GM23338 (cell line): ENCODE data around the gene ST8SIA1. TPM values are rescaled to one million over a fixed set of nuclear protein-coding genes. Genes with fewer than 3 reads are reported as not detected.

Source experiments
- ATAC-seq: fragments of 200-7000 bp; cut with Tn5 transposase; 3 replicates; pipeline ENCODE4 v1.9.1; 2020
- DNase-seq: peaks from one replicate; pipeline ENCODE4 v3.0.0-alpha.2; 2015; ENCODE audit warnings: low spot score
- H2AFZ ChIP-seq: fragments of 200-600 bp; sonication (generic); 2 replicates; pipeline ENCODE4 v1.8.0; 2016; ENCODE audit warnings: antibody characterized with exemption, mild to moderate bottlenecking, moderate library complexity
- H3F3A ChIP-seq: fragments of 200-600 bp; sonication (generic); replicated peaks from 2 replicates; pipeline ENCODE4 v1.8.0; 2017; ENCODE audit warnings: antibody characterized with exemption, mixed run types, low read depth
- H3K27ac ChIP-seq: fragments of 200-600 bp; sonication (generic); 2 replicates; pipeline ENCODE4 v1.6.1; 2016; ENCODE audit warnings: low read depth
- H3K27me3 ChIP-seq: fragments of 200-600 bp; sonication (generic); 2 replicates; pipeline ENCODE4 v1.8.0; 2016; ENCODE audit warnings: mild to moderate bottlenecking, mixed run types, moderate library complexity; ENCODE audit not compliant: insufficient read depth
- H3K36me3 ChIP-seq: fragments of 200-600 bp; sonication (generic); 2 replicates; pipeline ENCODE4 v1.8.0; 2016; ENCODE audit warnings: mild to moderate bottlenecking; ENCODE audit not compliant: insufficient read depth
- H3K4me1 ChIP-seq: fragments of 200-600 bp; sonication (generic); 2 replicates; pipeline ENCODE4 v1.8.0; 2016; ENCODE audit warnings: mild to moderate bottlenecking, moderate library complexity; ENCODE audit not compliant: insufficient read depth
- H3K4me2 ChIP-seq: fragments of 200-600 bp; sonication (generic); 2 replicates; pipeline ENCODE4 v1.7.1; 2017; ENCODE audit warnings: mixed run types
- H3K4me3 ChIP-seq: fragments of 200-600 bp; sonication (generic); 2 replicates; pipeline ENCODE4 v1.6.1; 2016; ENCODE audit warnings: mixed run types
- H3K79me2 ChIP-seq: fragments of 200-600 bp; sonication (generic); replicated peaks from 2 replicates; pipeline ENCODE4 v1.8.0; 2017; ENCODE audit warnings: mild to moderate bottlenecking; ENCODE audit not compliant: insufficient read depth
- H3K9me2 ChIP-seq: fragments of 200-600 bp; sonication (generic); 2 replicates; pipeline ENCODE4 v1.8.0; 2017; ENCODE audit not compliant: insufficient read depth
- H4K20me1 ChIP-seq: fragments of 200-600 bp; sonication (generic); replicated peaks from 2 replicates; pipeline ENCODE4 v1.8.0; 2017; ENCODE audit warnings: mild to moderate bottlenecking; ENCODE audit not compliant: insufficient read depth
- H3K27ac Mint-ChIP-seq: 2 replicates; pipeline ENCODE4 v1.8.0; 2020; ENCODE audit warnings: inconsistent platforms, mild to moderate bottlenecking, moderate library complexity, mixed read lengths
- H3K27me3 Mint-ChIP-seq: 3 replicates; pipeline ENCODE4 v1.8.0; 2022; ENCODE audit warnings: low read depth, mild to moderate bottlenecking, moderate library complexity, mixed read lengths, inconsistent platforms; ENCODE audit not compliant: insufficient read depth, poor library complexity
- H3K36me3 Mint-ChIP-seq: 3 replicates; pipeline ENCODE4 v1.8.0; 2021; ENCODE audit warnings: low read depth, mild to moderate bottlenecking, inconsistent platforms, moderate library complexity, mixed read lengths
- H3K4me1 Mint-ChIP-seq: 3 replicates; pipeline ENCODE4 v1.8.0; 2020; ENCODE audit warnings: mild to moderate bottlenecking, inconsistent platforms, mixed read lengths
- H3K4me3 Mint-ChIP-seq: 3 replicates; pipeline ENCODE4 v1.8.0; 2021; ENCODE audit warnings: moderate library complexity, mild to moderate bottlenecking, inconsistent platforms, mixed read lengths
- H3K9me3 Mint-ChIP-seq: 3 replicates; pipeline ENCODE4 v1.8.0; 2020; ENCODE audit warnings: moderate library complexity, mild to moderate bottlenecking, inconsistent platforms, mixed read lengths
- CREB1 ChIP-seq: fragments of 250-450 bp; sonication (Bioruptor Pico); IDR thresholded peaks from 2 replicates; pipeline ENCODE4 v1.5.0; 2020; ENCODE audit warnings: low read depth, mild to moderate bottlenecking, moderate library complexity
- EZH2 ChIP-seq: fragments of 200-600 bp; sonication (generic); IDR thresholded peaks from one replicate; pipeline ENCODE4 v1.8.0; 2017; ENCODE audit warnings: antibody characterized with exemption, mild to moderate bottlenecking, low read depth; ENCODE audit not compliant: unreplicated experiment
- EZH2phosphoT487 ChIP-seq: fragments of 200-600 bp; sonication (generic); IDR thresholded peaks from one replicate; pipeline ENCODE4 v1.8.1; 2018; ENCODE audit warnings: antibody characterized with exemption; ENCODE audit not compliant: unreplicated experiment
- JUNB ChIP-seq: IDR thresholded peaks from one replicate; pipeline ENCODE4 v1.6.1; 2016; ENCODE audit warnings: antibody characterized with exemption; ENCODE audit not compliant: unreplicated experiment
- NANOG ChIP-seq: IDR thresholded peaks from 2 replicates; pipeline ENCODE4 v1.6.1; 2016; ENCODE audit warnings: antibody characterized with exemption, borderline replicate concordance
- POLR2AphosphoS5 ChIP-seq: IDR thresholded peaks from 2 replicates; pipeline ENCODE4 v1.6.1; 2016; ENCODE audit warnings: antibody characterized with exemption, low read depth
- STAT1 ChIP-seq: IDR thresholded peaks from one replicate; pipeline ENCODE4 v1.6.1; 2016; ENCODE audit warnings: antibody characterized with exemption; ENCODE audit not compliant: unreplicated experiment
- ZNF114 ChIP-seq: fragments of 250-450 bp; sonication (Bioruptor Pico); IDR thresholded peaks from 2 replicates; pipeline ENCODE4 v1.5.0; 2020; ENCODE audit warnings: mild to moderate bottlenecking, moderate library complexity
- ZNF331 ChIP-seq: fragments of 250-450 bp; sonication (Bioruptor Pico); IDR thresholded peaks from 2 replicates; pipeline ENCODE4 v1.5.0; 2020; ENCODE audit warnings: low read depth, mild to moderate bottlenecking, moderate library complexity
- ZNF462 ChIP-seq: fragments of 250-450 bp; sonication (Bioruptor Pico); IDR thresholded peaks from 2 replicates; pipeline ENCODE4 v1.5.0; 2020; ENCODE audit warnings: mild to moderate bottlenecking, moderate library complexity
- polyA plus RNA-seq: library from polyadenylated mRNA; unstranded; fragments of >200 nt; fragmentation: Nextera tagmentation; extraction: Ambion mirVana; gene quantifications from 2 replicates; pipeline ENCODE4 v1.2.1, GENCODE V29; 2016
- total RNA-seq: library from RNA; depleted of rRNA; stranded (reverse); fragments of >200 nt; shearing (Covaris generic); gene quantifications from 2 replicates; pipeline ENCODE4 v1.2.3, GENCODE V29; 2014
- TF ChIP-seq, protein P1 (sequence below), 2 experiments: fragments of 200-600 bp in 1 of 2; sonication (generic) in 1 of 2; conservative IDR thresholded peaks; 2 replicates each; pipeline versions ENCODE4 v1.5.1 to v1.6.1; 2016 to 2017; ENCODE audit warnings: antibody characterized with exemption in 2 of 2, low read depth in 2 of 2, mild to moderate bottlenecking in 2 of 2, moderate library complexity in 1 of 2
- TF ChIP-seq, protein P2 (sequence below): IDR thresholded peaks from one replicate; pipeline ENCODE4 v1.6.1; 2018; ENCODE audit warnings: antibody characterized with exemption; ENCODE audit not compliant: unreplicated experiment

The ST8SIA1 gene
- total and polyA plus RNA-seq, 2 experiments from 2014 or later, result 2.5 to 5.1 TPM

DNA sequence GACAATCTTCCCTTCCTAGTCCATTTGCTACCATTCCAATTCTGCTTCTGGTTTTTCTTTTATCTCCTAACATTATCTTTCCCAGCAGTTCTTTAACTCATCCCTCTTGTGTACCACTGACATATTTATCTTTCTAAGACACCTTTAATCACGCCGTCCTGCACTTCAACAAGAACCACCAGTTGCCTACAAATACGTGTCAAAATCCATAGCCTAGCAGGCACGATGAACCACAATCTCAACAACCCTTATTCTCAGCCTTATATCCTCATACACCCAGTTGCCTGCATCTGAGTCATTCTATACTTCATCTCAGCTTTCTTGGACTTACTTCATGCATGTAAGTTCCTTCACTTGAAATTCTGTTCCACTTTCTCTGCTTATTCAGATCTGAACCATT lies 16.4 kb upstream of the ST8SIA1 start:
- no peak for TF ChIP-seq POLR2AphosphoS5
- TF ChIP-seq JUNB, result no peak
- no peaks in the 10 kb centered on the region for H3K4me1 ChIP-seq
- Mint-ChIP-seq H3K4me3 (no peak overlapping the region), H3K36me3 (no peaks in the 10 kb centered on the region), H3K9me3 (no peaks in the 10 kb centered on the region), H3K4me1 (no peaks in the 10 kb centered on the region), H3K27me3 (no peaks in the 10 kb centered on the region), H3K27ac (no peak overlapping the region)
- H3K36me3 ChIP-seq, result no peaks in the 10 kb centered on the region
- ATAC-seq (no peak), DNase-seq (no peak)
- no peak overlapping the region for H3K4me3 ChIP-seq
- H3K27ac ChIP-seq, result no peak overlapping the region
- no peaks in the 10 kb centered on the region for H3K79me2 ChIP-seq
- no peaks in the 10 kb centered on the region for H3F3A ChIP-seq
- H3K4me2 ChIP-seq, result no peak overlapping the region
- no peaks in the 10 kb centered on the region for H3K27me3 ChIP-seq
- peak overlapping the region; percentile 2; the same call in 1 of the 2 replicates for H2AFZ ChIP-seq
- H4K20me1 ChIP-seq, result no peaks in the 10 kb centered on the region
- no peaks in the 10 kb centered on the region for H3K9me2 ChIP-seq

DNA sequence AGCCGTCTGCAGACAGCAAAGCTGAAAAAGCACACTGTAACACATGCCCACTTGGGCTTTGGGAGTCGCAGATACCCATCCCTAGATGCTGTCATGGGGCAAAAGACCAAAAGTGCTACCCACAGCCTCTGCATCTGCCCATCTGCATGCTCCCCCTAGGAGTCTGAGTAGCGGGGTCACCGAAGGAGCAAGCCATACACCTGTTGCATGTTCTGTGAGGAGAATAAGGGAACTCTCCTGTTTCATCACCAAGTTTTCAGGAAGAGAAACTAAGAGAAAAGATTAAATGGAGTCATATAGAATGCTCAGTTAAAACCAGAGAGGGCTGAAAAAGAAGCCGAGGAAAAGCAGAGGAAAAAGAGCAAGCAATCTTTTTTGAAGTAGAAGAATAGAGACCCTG lies 13.7 kb upstream of the ST8SIA1 start:
- Histone ChIP-seq H3F3A (no peaks in the 10 kb centered on the region), H3K79me2 (no peaks in the 10 kb centered on the region), H3K9me2 (no peaks in the 10 kb centered on the region), H3K4me3 (no peak overlapping the region), H3K4me1 (no peaks in the 10 kb centered on the region), H4K20me1 (no peaks in the 10 kb centered on the region), H2AFZ (no peak overlapping the region), H3K27me3 (no peaks in the 10 kb centered on the region), H3K36me3 (no peaks in the 10 kb centered on the region), H3K4me2 (no peak overlapping the region), H3K27ac (no peak overlapping the region)
- no peak for ATAC-seq
- Mint-ChIP-seq H3K4me1 (no peaks in the 10 kb centered on the region), H3K27me3 (no peaks in the 10 kb centered on the region), H3K4me3 (no peak overlapping the region), H3K27ac (no peak overlapping the region), H3K9me3 (no peaks in the 10 kb centered on the region; the same call in 2 of the 3 replicates), H3K36me3 (no peaks in the 10 kb centered on the region)
- DNase-seq, result no peak
- TF ChIP-seq CREB1 (CRISPR knock-in tag) (no peak), ZNF114 (CRISPR knock-in tag) (no peak), ZNF331 (CRISPR knock-in tag) (no peak), EZH2phosphoT487 (no peak), ZNF462 (CRISPR knock-in tag) (no peak), EZH2 (no peak), NANOG (no peak), JUNB (no peak), STAT1 (no peak)
- TF ChIP-seq, protein P1, sequence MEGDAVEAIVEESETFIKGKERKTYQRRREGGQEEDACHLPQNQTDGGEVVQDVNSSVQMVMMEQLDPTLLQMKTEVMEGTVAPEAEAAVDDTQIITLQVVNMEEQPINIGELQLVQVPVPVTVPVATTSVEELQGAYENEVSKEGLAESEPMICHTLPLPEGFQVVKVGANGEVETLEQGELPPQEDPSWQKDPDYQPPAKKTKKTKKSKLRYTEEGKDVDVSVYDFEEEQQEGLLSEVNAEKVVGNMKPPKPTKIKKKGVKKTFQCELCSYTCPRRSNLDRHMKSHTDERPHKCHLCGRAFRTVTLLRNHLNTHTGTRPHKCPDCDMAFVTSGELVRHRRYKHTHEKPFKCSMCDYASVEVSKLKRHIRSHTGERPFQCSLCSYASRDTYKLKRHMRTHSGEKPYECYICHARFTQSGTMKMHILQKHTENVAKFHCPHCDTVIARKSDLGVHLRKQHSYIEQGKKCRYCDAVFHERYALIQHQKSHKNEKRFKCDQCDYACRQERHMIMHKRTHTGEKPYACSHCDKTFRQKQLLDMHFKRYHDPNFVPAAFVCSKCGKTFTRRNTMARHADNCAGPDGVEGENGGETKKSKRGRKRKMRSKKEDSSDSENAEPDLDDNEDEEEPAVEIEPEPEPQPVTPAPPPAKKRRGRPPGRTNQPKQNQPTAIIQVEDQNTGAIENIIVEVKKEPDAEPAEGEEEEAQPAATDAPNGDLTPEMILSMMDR (conservative IDR thresholded peaks at IDR 0.05; ENCODE audit: low read depth in 2 of 2), result no peak
- TF ChIP-seq, protein P2, sequence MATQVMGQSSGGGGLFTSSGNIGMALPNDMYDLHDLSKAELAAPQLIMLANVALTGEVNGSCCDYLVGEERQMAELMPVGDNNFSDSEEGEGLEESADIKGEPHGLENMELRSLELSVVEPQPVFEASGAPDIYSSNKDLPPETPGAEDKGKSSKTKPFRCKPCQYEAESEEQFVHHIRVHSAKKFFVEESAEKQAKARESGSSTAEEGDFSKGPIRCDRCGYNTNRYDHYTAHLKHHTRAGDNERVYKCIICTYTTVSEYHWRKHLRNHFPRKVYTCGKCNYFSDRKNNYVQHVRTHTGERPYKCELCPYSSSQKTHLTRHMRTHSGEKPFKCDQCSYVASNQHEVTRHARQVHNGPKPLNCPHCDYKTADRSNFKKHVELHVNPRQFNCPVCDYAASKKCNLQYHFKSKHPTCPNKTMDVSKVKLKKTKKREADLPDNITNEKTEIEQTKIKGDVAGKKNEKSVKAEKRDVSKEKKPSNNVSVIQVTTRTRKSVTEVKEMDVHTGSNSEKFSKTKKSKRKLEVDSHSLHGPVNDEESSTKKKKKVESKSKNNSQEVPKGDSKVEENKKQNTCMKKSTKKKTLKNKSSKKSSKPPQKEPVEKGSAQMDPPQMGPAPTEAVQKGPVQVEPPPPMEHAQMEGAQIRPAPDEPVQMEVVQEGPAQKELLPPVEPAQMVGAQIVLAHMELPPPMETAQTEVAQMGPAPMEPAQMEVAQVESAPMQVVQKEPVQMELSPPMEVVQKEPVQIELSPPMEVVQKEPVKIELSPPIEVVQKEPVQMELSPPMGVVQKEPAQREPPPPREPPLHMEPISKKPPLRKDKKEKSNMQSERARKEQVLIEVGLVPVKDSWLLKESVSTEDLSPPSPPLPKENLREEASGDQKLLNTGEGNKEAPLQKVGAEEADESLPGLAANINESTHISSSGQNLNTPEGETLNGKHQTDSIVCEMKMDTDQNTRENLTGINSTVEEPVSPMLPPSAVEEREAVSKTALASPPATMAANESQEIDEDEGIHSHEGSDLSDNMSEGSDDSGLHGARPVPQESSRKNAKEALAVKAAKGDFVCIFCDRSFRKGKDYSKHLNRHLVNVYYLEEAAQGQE, result no peak
